ENCODE data around the gene LCN1.
"Not testable (repeated sequence)": the region's sequence is repeated elsewhere in the genome, so short reads cannot be mapped to it uniquely, and the experiment has no call there.

Gene LCN1

GRCh38 chr9:135549478-135550343, 28.5 kb downstream of the LCN1 start:
- not testable (repeated sequence) for DNase-seq

GRCh38 chr9:135550344-135550918, 29.2 kb downstream of the LCN1 start:
- DNase-seq, result no peak

DNA sequence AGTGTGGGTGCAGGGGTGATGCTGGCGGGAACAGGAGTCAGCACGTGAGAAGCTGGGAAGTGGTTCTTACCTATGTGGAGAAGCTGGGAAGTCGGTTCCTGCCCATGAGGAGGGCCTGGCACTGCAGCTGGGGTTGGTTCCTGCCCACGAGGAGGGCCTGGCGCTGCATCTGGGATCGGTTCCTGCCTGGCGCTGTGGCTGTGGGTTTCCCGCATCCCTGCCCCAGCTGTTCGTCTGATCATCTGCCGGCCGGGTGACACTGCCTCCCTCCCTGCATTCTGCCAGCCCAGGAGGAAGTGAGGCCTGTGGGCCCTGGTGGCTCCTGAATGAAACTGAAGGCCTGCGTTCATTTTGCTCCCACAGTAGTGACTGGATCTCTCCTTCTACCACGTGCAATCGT, 29.8 kb downstream of the LCN1 start:
- no peak for DNase-seq

DNA sequence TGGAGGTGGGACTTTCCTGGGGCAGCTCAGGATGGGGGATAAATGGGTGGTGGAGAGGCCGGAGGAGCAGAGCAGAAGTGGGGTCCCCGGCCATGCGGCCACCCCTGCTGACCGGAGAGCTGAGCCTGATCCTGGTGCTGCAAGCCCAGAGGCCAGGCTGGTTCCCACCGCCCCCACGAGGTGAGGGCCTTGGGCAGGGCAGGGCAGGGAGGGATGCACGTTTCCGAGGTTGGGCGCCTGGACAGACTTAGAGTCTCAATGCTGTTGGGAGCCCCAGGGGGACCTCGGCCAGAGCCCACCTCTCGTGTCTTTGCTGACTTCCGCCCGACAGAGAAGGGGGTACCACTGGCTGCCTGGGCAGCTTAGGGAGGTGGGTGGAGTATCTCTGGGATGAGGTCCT, 30.2 kb downstream of the LCN1 start:
- no peak for DNase-seq

DNA sequence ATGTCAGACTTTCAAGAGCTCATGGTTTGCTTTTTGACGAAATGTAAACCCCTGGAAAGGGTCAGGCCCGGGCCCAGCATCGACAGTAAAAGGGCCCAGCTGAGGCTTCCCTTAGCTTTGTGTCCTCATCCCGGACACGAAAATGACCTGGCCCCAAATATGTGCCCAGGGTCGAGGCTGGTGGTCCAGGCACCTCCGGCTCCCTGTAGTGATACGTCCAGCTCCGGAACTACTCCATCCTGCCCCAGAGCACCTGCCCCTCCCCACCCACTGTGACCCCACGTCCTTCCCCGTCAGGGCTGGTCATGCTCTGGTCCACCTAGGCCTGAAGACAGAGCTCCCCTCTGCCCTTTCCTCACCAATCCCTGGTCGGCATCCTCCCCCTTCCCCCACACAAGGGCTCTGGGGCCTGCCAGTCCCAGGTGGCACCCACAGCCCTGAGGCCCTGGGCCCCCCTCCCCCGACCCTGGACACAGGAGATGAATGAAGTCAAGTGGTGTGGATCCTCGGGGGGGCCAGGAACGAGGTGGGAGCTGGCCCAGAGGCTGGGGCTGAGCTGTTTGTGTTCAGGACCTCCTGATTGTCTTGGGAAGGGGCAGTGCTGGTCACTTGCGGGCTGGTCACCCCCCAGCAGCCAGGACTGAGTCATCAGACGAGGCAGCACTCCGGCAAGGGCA, 30.9 kb downstream of the LCN1 start:
- no peak for DNase-seq

DNA sequence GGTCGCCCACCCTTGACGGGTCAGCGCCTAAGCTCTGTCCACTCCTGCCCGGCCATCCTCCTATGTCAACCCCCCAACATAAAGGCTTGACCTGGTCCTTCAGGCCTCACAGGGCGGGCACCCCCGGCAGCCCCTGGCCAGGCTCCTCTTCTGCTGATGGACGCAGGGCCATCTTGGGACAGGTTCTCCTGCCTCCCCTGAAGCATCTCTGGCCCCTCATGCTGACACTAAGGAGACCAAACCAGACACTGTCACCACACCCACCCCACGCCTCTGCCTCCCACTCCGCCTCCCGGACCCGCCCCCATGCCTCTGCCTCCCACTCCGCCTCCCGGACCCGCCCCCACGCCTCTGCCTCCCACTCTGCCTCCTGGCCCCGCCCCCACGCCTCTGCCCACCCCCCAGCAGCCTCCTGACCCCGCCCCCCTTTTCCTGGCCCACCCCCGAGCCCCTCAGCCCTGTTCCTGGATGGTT, 31.5 kb downstream of the LCN1 start:
- no peak for DNase-seq

GRCh38 chr9:135554718-135555117, 33.5 kb downstream of the LCN1 start:
- no peak for DNase-seq

GRCh38 chr9:135555203-135555602, 34.0 kb downstream of the LCN1 start:
- DNase-seq, result no peak

DNA sequence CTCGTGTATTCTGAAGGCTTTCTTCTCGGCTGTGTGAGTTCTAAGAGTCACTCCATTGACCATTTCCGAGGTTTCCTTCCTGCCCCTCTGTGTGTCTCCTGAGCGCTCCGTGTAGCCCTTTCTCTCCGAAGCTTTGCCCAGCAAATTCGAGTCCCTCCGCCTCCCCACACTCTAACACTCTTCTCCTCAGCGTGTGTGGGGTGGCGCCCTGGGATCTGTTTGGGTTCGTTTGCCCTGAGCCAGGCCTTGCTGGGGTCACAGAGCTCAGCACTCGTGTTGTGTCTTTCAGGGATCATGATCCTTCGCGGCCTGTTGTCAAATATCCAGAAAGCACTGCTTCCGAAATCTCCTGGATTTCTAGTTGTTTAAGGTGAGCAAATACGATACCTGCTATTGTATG, 34.7 kb downstream of the LCN1 start:
- no peak for DNase-seq

DNA sequence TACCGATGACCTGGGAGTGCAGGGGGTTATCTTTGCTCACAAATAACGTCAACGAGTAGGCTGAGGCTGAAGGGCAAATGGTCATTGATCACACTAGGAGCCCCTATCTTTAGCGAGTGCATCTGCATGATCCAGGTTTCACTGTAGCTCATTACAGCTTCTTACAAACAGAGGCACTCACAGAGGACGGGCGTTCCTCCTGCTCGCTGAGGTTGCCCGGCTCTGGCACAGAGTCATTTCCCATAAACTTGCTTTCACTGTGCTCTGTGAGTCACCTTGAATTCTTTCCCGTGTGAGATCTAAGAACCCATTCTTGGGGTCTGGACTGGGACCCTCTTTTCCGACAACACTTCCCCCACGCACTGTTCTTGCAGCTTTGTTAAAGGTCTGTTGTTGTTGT, 38.4 kb downstream of the LCN1 start:
- no peak for DNase-seq

DNA sequence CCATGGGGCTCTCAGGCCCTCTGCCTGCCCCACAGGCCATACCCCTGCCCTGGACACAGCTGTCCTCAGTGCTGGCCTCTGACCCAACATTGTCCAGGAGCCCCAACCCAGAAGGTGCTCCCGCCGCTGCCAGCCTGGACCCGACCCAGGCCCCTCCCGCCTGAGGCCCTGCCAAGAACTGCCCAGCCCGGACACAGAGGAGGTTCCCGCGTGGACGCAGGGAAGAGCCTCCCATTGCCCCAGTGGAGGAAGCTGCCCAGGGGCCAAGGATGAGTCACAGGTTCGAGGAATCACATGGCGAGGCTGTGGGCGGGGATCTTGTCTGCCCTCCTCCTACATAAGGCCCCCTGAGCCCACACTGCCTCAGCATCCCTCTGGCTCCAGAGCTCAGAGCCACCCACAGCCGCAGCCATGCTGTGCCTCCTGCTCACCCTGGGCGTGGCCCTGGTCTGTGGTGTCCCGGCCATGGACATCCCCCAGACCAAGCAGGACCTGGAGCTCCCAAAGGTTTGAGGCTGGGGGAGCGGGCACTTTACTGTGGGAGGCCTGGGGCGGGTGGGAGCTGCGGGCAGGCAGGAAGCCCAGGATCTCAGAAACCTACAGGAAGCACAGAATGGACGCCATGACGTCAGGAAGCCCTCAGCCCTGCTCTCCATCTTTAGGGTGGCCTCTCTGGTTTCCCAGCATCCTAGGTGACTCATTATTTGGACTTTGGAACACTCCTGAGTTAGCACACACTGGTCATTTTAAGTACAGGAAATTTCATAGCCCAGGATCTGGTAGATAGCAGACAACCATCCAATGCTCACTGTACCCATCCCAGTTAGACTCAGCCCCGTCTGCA, 40.4 kb downstream of the LCN1 start, which contains the start of gene PAEP:
PAEP (plus strand) TSS at position 366 of the 844 bp plus-strand sequence.
- DNase-seq, result no peak

DNA sequence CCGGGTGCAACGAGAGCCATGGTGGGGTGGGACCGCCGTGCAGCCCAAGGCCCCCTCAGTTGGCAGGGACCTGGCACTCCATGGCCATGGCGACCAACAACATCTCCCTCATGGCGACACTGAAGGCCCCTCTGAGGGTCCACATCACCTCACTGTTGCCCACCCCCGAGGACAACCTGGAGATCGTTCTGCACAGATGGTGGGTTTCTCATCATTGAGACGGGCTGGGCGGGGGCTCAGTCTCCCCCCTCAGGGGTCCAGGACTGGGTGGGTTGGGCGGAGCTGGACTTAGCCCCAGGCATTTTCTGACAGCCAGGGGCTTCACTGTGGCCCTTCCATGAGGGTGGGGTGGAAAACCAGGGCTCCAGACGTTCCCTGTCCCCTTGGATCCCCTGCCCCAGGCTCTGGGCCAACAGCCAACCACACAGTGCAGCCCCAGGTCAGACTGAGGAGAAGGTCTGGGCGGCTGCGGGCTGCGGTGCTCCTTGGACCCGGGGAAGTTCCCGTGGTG, 41.0 kb downstream of the LCN1 start:
- no peak for DNase-seq

DNA sequence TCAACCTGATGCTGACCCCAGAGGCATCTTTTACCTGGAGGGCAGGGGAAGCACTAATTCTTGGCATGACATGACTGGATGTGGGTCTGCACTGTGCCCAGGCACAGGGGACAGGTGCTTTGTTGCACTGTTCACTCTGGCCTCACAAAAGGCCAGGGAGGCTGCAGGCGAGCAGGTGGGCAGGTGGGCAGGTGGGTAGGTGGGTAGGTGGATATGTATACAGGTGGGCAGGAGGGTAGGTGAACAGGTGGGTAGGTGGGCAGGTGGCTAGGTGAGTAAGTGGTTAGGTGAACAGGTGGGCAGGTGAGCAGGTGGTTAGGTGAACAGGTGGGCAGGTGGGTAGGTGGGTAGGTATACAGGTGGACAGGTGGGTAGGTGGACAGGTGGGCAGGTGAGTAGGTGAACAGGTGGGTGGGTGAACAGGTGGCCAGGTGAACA, 41.8 kb downstream of the LCN1 start:
- DNase-seq, result no peak

- DNase-seq, result no peak
These were observed 42.6 kb downstream of the LCN1 start for GRCh38 chr9:135563858-135564257.

GRCh38 chr9:135565141-135565628, 43.9 kb downstream of the LCN1 start:
- no peak for DNase-seq

- no peak for DNase-seq
These were observed 44.4 kb downstream of the LCN1 start for GRCh38 chr9:135565636-135566035.

GRCh38 chr9:135566552-135566951, 45.3 kb downstream of the LCN1 start:
- no peak for DNase-seq

GRCh38 chr9:135567311-135567710, 46.1 kb downstream of the LCN1 start:
- DNase-seq, result no peak

GRCh38 chr9:135568026-135568425, 46.8 kb downstream of the LCN1 start:
- DNase-seq, result no peak

GRCh38 chr9:135570456-135570855, 49.2 kb downstream of the LCN1 start:
- no peak for DNase-seq

- DNase-seq, result no peak
These were observed 51.0 kb downstream of the LCN1 start for GRCh38 chr9:135572233-135572632.

GRCh38 chr9:135573124-135573523, 51.9 kb downstream of the LCN1 start:
- no peak for DNase-seq
